GM19238 (cell line): ENCODE results near the gene KRTAP12-3.

Experiments used
- DNase-seq: peaks from one replicate; pipeline ENCODE4 v3.0.0; 2011; ENCODE audit warnings: low spot score; ENCODE audit not compliant: insufficient read length

The KRTAP12-3 gene

GRCh38 chr21:44702111-44702972, 44.6 kb downstream of the KRTAP12-3 start:
- no peak for DNase-seq

- DNase-seq: no peak
These were observed 45.4 kb downstream of the KRTAP12-3 start for GRCh38 chr21:44702973-44703730.

GRCh38 chr21:44703731-44704635, 46.3 kb downstream of the KRTAP12-3 start:
- no peak for DNase-seq

- no peak for DNase-seq
These were observed 46.9 kb downstream of the KRTAP12-3 start for GRCh38 chr21:44704636-44705001.

- no peak for DNase-seq
These were observed 48.4 kb downstream of the KRTAP12-3 start for GRCh38 chr21:44706026-44706705.

GRCh38 chr21:44706706-44707581, 49.2 kb downstream of the KRTAP12-3 start:
- no peak for DNase-seq
